Gastroesophageal sphincter (tissue), 3 donors: ENCODE measurements around the gene TAGLN2.

ENCODE experiments used
- POLR2A ChIP-seq, 2 donors: fragments of 450-650 bp; IDR thresholded peaks; one replicate each; pipeline ENCODE4 v1.6.1; 2017; ENCODE audit warnings: antibody characterized with exemption in 2 of 2, mild to moderate bottlenecking in 2 of 2, moderate library complexity in 1 of 2
- POLR2AphosphoS5 ChIP-seq: sonication (generic); formaldehyde crosslinking; IDR thresholded peaks from one replicate; pipeline ENCODE4 v1.6.1; 2017; ENCODE audit warnings: antibody characterized with exemption
- TF ChIP-seq, protein P1 (sequence below), 4 experiments: fragments of 200-600 bp in 2 of 4; fragments of 450-650 bp in 2 of 4; sonication (generic) in 1 of 4; IDR thresholded peaks; one replicate each; pipeline ENCODE4 v1.5.1; 2017 to 2019; ENCODE audit warnings: antibody characterized with exemption in 4 of 4, mild to moderate bottlenecking in 2 of 4, moderate library complexity in 2 of 4

DNA sequence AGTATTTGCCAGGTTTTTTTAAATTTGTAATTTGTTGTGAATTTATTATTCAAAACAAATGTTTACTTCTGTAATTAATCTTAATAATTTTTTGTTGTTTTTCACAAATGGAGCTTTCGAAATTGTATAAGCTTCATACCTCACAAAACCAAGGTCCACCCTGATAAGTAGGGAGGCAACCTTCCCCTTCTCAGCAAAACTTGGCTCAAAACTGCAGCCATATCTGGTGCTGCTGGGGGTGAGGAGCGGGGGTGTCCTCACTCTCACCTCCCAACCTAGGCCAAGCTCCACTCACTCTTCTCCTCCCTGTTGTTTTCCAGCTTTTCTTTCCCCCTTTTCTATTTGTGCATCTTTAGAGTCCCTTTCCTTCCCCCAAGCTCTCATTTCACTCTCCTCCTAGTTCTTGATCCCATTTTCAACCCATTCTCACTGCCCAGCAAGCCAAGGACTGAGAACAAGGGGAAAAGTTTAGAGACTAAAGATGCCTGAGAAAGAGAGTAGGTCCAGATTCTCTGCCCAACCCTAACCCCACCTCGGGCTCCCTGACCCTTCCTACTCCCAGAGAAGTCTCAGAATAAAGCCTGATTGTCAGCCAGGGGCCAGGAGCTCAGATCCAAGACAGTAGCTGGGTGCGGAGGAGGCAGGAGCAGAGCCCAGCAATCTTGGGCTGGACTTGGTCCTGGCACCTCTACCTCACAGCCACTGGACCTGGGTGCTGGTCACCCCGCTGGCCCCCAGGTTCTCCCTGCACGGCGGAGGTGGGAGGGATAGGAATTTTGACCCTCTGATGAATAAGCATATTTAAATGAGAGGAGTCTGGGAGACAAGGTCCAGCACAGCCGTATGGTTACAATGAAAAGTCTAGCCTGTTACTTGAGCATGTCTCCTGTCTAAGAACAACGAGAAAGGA is 17.0 kb downstream of the TAGLN2 start:
- TF ChIP-seq POLR2A (IDR thresholded peaks at IDR 0.05) (no peak), POLR2AphosphoS5 (no peak)
- TF ChIP-seq, protein P1, sequence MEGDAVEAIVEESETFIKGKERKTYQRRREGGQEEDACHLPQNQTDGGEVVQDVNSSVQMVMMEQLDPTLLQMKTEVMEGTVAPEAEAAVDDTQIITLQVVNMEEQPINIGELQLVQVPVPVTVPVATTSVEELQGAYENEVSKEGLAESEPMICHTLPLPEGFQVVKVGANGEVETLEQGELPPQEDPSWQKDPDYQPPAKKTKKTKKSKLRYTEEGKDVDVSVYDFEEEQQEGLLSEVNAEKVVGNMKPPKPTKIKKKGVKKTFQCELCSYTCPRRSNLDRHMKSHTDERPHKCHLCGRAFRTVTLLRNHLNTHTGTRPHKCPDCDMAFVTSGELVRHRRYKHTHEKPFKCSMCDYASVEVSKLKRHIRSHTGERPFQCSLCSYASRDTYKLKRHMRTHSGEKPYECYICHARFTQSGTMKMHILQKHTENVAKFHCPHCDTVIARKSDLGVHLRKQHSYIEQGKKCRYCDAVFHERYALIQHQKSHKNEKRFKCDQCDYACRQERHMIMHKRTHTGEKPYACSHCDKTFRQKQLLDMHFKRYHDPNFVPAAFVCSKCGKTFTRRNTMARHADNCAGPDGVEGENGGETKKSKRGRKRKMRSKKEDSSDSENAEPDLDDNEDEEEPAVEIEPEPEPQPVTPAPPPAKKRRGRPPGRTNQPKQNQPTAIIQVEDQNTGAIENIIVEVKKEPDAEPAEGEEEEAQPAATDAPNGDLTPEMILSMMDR (IDR thresholded peaks at IDR 0.05), result no peak
